Bronchial epithelial cell (primary cell): ENCODE data around the gene ETNPPL. TPM values are rescaled to one million over a fixed set of nuclear protein-coding genes. Genes with fewer than 3 reads are reported as not detected.
A peak's percentile ranks its signal among the peaks of the same experiment; 100 is the strongest.

Experiments
- DNase-seq: peaks from one replicate; pipeline ENCODE4 v3.0.0-alpha.2; 2010; ENCODE audit warnings: low read depth
- FAIRE-seq: peaks from 2 replicates; lab custom pipeline; 2011; peaks lifted over from hg19 to GRCh38; lab: Jason Lieb, UNC
- H3K27me3 ChIP-seq: 2 replicates; pipeline ENCODE4 v1.5.1; 2011; ENCODE audit warnings: low read length; ENCODE audit not compliant: control insufficient read depth, insufficient read depth
- H3K36me3 ChIP-seq: 2 replicates; pipeline ENCODE4 v1.5.1; 2011; ENCODE audit warnings: low read length; ENCODE audit not compliant: control insufficient read depth, insufficient read depth
- H3K4me3 ChIP-seq: 2 replicates; pipeline ENCODE4 v1.5.1; 2011; ENCODE audit warnings: mild to moderate bottlenecking, low read depth, low read length, control low read depth
- CTCF ChIP-seq: IDR thresholded peaks from 2 replicates; pipeline ENCODE4 v1.5.1; 2011; ENCODE audit warnings: mild to moderate bottlenecking, moderate library complexity, low read length, control low read depth, inconsistent platforms; ENCODE audit not compliant: insufficient read depth, severe bottlenecking
- total RNA-seq: library from RNA; depleted of rRNA; stranded (reverse); fragments of >200 nt; gene quantifications from 2 replicates; pipeline ENCODE4 v1.2.1, GENCODE V29; 2014

Gene ETNPPL
- total RNA-seq = not detected in 2 replicates

DNA sequence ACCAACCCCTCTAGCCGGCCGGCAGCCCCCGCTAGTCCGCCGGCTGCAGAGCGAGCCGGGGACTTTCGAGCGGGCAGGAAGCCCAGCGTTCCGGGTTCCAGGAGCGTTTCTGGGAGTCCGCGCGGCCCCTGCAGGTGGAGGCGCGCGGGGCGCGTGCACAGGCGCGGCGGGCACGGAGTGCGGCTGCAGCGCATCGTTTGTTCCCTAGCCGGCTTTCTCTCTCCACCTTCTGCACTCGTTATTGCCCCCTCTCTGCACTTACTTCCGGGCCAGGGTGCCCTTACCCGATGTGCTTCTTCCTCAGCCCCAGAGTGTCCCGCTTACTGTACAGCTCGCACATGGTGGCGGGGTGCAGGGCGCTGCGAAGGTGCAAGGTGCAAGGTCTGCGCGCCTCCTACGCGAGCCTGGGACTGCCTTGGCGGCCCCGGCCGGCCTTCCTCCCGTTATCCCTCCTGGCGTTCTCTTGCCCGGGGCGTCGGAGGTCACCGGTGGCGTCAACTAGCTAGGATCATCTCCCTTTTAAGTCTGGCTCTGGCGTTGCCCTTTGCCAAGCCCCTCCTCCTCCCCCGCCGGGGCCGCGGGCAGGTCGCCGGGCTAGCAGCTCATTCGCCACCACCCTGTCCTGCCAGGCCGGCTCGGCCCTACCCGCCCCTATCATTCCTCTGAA, at the start of gene ETNPPL:
Gene ETNPPL (minus strand): TSS at position 495 of the 667 bp plus-strand sequence. CDS start 155 bp downstream, at position 340.
- peak within 1 kb of the TSS; percentile 14 for H3K4me3 ChIP-seq
- FAIRE-seq = no peak

DNA sequence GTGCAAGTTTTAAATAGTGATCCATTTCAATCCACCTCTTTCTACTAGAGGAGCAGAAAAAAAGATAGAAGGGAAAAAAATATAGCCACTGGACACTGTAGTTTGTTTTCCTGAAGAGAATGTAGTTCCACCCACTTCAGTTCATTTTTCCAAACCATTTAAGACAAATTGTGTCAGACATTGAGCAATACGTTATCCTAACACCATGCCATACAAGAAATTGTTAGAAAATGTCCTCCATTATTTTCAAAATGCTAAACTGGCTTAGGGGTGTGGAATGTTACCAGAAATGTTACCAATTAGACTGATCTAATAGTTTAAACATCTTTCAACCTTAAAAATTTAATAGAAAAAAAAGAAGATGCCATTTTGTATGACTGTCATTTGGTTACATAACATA, 48.6 kb upstream of the ETNPPL start:
- FAIRE-seq (no peak), DNase-seq (no peak)
- no peaks in the 10 kb centered on the region for H3K27me3 ChIP-seq

More for the DNA sequence above, at the start of gene ETNPPL:
- Histone ChIP-seq H3K27me3 (peaks cover 16% of the 10 kb centered on the region), H3K36me3 (no peaks in the 10 kb centered on the region)
- TF ChIP-seq CTCF = no peak
- no peak for DNase-seq

DNA sequence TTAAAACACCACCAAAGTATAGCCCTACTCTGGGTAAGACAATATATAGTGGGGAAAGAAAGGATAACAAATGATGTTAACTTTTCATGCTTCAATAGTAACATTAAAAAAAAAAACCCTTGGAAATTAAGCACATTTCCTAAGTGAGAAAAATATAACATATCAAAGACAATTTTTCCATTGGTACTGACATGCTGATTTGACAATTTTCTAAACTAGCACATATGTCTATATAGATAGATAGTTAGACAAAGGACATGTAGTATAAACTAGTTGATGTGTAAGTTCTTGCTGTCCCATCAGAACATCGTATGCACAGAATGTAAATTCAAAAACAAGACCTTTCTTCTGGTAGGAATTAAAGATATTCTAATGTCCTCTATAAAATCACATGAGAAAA, 47.2 kb upstream of the ETNPPL start:
- FAIRE-seq (no peak), DNase-seq (no peak)
- Histone ChIP-seq H3K36me3 (no peaks in the 10 kb centered on the region), H3K27me3 (no peaks in the 10 kb centered on the region), H3K4me3 (no peak overlapping the region)
- TF ChIP-seq CTCF = no peak

More for the DNA sequence above, 48.6 kb upstream of the ETNPPL start:
- TF ChIP-seq CTCF = no peak
- no peak overlapping the region for H3K4me3 ChIP-seq
- H3K36me3 ChIP-seq = no peaks in the 10 kb centered on the region

GRCh38 chr4:108804648-108805273, 41.9 kb upstream of the ETNPPL start:
- FAIRE-seq (peak; percentile 13), DNase-seq (no peak)
- Histone ChIP-seq H3K36me3 (no peaks in the 10 kb centered on the region), H3K27me3 (no peaks in the 10 kb centered on the region), H3K4me3 (no peak overlapping the region)
- TF ChIP-seq CTCF = no peak

- H3K27me3 ChIP-seq = no peaks in the 10 kb centered on the region
- FAIRE-seq = no peak
- DNase-seq = no peak
- no peaks in the 10 kb centered on the region for H3K36me3 ChIP-seq
- TF ChIP-seq CTCF = no peak
- no peak overlapping the region for H3K4me3 ChIP-seq
Measured at GRCh38 chr4:108799306-108799705, 36.5 kb upstream of the ETNPPL start.
